ENCODE data around the gene HOXB1. TPM values are rescaled to one million over a fixed set of nuclear protein-coding genes. Genes with fewer than 3 reads are reported as not detected.

HOXB1 gene
- total RNA-seq, 1 donor from 2014 or later: not detected

DNA sequence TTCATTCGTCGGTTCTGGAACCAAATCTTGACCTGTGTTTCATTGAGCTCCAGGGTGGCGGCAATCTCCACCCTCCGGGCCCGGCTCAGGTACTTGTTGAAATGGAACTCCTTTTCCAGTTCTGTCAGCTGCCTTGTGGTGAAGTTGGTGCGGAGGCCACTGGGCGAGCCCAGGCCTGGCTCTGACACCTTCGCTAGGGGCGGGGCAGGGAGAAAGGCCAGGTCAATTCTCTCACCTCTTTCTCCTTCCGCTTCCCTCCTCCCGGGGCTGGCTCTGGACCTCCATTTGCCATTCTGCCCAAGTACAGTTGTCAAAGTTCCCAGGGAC lies 1.2 kb downstream of the HOXB1 start:
- Mint-ChIP-seq H3K4me1 (no peaks in the 10 kb centered on the region), H3K27ac (no peak overlapping the region), H3K4me3 (no peak overlapping the region), H3K36me3 (ENCODE audit: low read depth) (no peaks in the 10 kb centered on the region), H3K27me3 (peaks cover 37% of the 10 kb centered on the region), H3K9me3 (no peaks in the 10 kb centered on the region)
- no peak for ATAC-seq (ENCODE audit: low read depth)
- TF ChIP-seq, protein P1, sequence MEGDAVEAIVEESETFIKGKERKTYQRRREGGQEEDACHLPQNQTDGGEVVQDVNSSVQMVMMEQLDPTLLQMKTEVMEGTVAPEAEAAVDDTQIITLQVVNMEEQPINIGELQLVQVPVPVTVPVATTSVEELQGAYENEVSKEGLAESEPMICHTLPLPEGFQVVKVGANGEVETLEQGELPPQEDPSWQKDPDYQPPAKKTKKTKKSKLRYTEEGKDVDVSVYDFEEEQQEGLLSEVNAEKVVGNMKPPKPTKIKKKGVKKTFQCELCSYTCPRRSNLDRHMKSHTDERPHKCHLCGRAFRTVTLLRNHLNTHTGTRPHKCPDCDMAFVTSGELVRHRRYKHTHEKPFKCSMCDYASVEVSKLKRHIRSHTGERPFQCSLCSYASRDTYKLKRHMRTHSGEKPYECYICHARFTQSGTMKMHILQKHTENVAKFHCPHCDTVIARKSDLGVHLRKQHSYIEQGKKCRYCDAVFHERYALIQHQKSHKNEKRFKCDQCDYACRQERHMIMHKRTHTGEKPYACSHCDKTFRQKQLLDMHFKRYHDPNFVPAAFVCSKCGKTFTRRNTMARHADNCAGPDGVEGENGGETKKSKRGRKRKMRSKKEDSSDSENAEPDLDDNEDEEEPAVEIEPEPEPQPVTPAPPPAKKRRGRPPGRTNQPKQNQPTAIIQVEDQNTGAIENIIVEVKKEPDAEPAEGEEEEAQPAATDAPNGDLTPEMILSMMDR (IDR thresholded peaks at IDR 0.05): no peak
- ChIA-PET POLR2A (interaction anchor here (0.6 kb wide), 1 partner anchor 192 kb away, joined by 8 read pairs; no protein-coding TSS in a partner anchor), CTCF (interaction anchor here (0.6 kb wide), 1 partner anchor 400 kb away, joined by 3 read pairs; no protein-coding TSS in a partner anchor)
- DNase-seq: no peak
- intact Hi-C loops (cut with micrococcal nuclease): no loop called here

DNA sequence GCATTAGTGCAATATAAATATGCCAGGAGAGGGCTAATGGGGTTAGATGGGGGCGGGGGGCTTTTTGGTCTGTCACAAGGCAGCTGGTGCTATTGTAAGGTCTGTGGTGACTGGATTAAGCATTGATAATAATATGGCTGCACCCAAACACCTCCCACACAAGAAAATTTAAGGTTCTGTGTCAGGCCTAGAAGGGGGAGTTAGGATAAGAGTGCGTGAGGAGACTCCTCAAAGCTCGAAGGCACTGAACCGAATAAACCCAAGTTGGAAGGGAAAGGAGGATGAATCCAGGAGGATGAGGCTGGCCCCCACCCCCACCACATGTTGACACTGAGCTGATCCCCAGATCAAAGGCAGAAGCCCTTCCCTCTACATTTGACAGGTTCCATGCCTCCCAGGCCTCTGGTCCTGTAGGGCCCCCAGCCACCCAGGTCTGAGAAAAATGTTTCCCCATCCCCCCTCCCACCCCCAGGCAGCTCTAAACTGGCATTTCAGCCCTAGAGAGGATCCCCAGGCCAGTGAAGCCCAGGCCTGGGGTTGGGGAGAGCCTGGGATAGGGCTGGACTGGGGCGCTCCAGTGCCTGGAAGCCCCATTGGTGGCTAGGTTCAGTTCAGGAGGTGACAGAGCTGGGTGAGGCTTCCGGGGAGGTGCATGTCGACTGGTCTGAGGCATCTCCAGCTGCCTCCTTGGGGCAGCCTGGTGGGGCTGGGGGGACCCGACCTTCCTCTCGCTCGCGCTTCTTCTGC lies 1.7 kb downstream of the HOXB1 start:
- peaks cover 40% of the 10 kb centered on the region for H3K27me3 Mint-ChIP-seq
- H3K27ac Mint-ChIP-seq: no peak overlapping the region
- no peak overlapping the region for H3K4me3 Mint-ChIP-seq
- no peak for ATAC-seq (ENCODE audit: low read depth)
- DNase-seq: no peak
- H3K36me3 Mint-ChIP-seq (ENCODE audit: low read depth): no peaks in the 10 kb centered on the region
- H3K4me1 Mint-ChIP-seq: no peaks in the 10 kb centered on the region
- intact Hi-C loops (cut with micrococcal nuclease): no loop called here
- ChIA-PET POLR2A (interaction anchor here (0.6 kb wide), 1 partner anchor 192 kb away, joined by 8 read pairs; no protein-coding TSS in a partner anchor), CTCF (no interaction called here)
- TF ChIP-seq, protein P1 (IDR thresholded peaks at IDR 0.05): no peak
- H3K9me3 Mint-ChIP-seq: no peaks in the 10 kb centered on the region

DNA sequence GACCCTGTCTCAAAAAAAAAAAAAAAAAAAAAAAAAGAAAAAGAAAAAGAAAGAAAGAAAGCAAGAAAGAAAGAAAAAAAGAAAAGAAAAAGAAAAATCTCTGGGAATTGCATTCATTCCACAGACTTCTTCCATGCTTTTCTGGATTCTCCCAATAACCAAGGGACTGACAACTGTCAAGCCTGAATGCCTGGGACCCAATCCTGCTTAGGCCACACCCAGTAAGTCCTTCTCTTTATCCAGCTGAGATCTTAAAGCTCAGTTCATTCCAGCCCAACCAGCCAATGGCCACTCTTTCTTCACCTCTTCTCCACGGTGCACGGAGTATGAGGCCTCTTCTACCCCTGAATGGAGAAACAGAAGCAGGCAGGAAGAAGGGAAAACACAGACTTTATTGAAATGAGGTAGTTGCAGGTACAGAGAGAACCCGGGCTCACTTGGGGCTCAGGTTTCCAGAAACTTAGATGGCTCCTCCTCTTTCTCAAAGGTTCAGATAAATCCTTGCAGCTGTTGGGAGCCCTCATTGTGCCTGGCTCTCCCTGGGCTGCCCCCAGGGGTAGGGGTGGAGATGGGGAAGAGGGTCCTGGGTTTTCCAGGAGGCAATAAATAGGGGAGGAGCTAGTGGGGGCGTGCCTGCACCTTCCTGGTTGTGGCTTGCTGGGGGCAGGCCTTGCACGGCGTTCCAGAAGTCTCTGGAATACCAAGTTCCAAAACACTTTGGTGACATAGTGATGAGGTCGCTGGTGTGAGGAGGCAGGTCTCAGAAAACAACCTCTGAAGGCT lies 2.5 kb downstream of the HOXB1 start:
- H3K27me3 Mint-ChIP-seq: peaks cover 46% of the 10 kb centered on the region
- DNase-seq: no peak
- H3K27ac Mint-ChIP-seq: no peak overlapping the region
- ChIA-PET CTCF (no interaction called here), POLR2A (no interaction called here)
- H3K4me3 Mint-ChIP-seq: no peak overlapping the region
- intact Hi-C loops (cut with micrococcal nuclease): no loop called here
- no peaks in the 10 kb centered on the region for H3K9me3 Mint-ChIP-seq
- no peak for ATAC-seq (ENCODE audit: low read depth)
- TF ChIP-seq, protein P1 (IDR thresholded peaks at IDR 0.05): no peak
- no peaks in the 10 kb centered on the region for H3K4me1 Mint-ChIP-seq
- no peaks in the 10 kb centered on the region for H3K36me3 Mint-ChIP-seq (ENCODE audit: low read depth)

DNA sequence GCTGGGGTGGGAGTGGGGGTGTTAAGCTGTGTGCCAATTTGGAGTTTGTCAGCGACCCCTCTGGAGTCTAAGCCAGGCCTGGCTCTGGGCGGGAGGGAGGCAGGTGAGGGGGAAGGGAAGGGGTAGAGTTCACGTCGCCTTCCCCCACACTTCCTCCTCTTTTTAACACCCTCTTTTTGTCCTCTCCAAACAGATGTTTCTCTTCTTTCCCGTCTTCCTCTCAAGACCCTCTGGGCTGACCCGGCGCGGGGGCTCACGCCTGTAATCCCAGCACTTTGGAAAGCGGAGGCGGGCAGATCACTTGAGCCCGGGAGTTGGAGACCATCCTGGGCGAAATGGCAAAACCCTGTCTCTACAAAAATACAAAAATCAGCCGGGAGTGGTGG lies 3.3 kb downstream of the HOXB1 start:
- DNase-seq: no peak
- ChIA-PET CTCF (no interaction called here), POLR2A (interaction anchor here (0.6 kb wide), 1 partner anchor 64 kb away, joined by 4 read pairs; no protein-coding TSS in a partner anchor)
- ATAC-seq (ENCODE audit: low read depth): no peak
- Mint-ChIP-seq H3K36me3 (ENCODE audit: low read depth) (no peaks in the 10 kb centered on the region), H3K27me3 (peaks cover 51% of the 10 kb centered on the region), H3K27ac (no peak overlapping the region), H3K9me3 (no peaks in the 10 kb centered on the region), H3K4me3 (no peak overlapping the region), H3K4me1 (no peaks in the 10 kb centered on the region)
- intact Hi-C loops (cut with micrococcal nuclease): no loop called here
- TF ChIP-seq, protein P1 (IDR thresholded peaks at IDR 0.05): no peak

Data from activated B cell treated with CpG ODN at 0.5 μM for 24 hours (primary cell).